Tibial nerve (tissue), 4 donors: ENCODE data around the gene KHDRBS2.

Source experiments
- EP300 ChIP-seq, 2 donors: sonication (generic); formaldehyde crosslinking; IDR thresholded peaks; one replicate each; pipeline ENCODE4 v1.6.1; 2017; ENCODE audit warnings: antibody characterized with exemption in 2 of 2, mild to moderate bottlenecking in 1 of 2
- POLR2A ChIP-seq, 2 donors: fragments of 450-650 bp; IDR thresholded peaks; one replicate each; pipeline ENCODE4 v1.6.1; 2017; ENCODE audit warnings: antibody characterized with exemption in 2 of 2, mild to moderate bottlenecking in 2 of 2, moderate library complexity in 2 of 2
- TF ChIP-seq, protein P1 (sequence below), 5 experiments: fragments of 200-600 bp in 3 of 5; fragments of 450-650 bp in 2 of 5; sonication (generic) in 3 of 5; IDR thresholded peaks; one replicate each; pipeline ENCODE4 v1.5.1; 2016 to 2019; ENCODE audit warnings: antibody characterized with exemption in 5 of 5, mild to moderate bottlenecking in 3 of 5, moderate library complexity in 2 of 5

DNA sequence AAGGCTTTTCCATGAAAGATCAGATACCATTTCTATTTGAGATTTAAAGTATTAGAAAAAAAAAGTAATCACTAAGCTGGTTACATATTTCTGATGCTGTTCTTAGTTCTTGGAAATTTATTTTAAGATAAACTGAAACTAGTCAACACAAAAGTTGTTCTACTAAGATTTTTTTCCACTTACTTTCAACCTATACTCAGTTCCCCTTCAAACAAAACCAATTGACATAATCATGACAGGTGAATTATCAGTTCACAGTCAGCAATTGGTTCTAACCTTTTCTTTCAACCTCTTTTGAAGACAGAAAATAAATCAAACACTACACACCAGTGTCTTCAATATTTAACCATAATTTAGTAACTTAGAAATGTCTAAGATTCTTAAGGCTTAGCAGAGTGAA, 228.7 kb downstream of the KHDRBS2 start:
- TF ChIP-seq, protein P1, sequence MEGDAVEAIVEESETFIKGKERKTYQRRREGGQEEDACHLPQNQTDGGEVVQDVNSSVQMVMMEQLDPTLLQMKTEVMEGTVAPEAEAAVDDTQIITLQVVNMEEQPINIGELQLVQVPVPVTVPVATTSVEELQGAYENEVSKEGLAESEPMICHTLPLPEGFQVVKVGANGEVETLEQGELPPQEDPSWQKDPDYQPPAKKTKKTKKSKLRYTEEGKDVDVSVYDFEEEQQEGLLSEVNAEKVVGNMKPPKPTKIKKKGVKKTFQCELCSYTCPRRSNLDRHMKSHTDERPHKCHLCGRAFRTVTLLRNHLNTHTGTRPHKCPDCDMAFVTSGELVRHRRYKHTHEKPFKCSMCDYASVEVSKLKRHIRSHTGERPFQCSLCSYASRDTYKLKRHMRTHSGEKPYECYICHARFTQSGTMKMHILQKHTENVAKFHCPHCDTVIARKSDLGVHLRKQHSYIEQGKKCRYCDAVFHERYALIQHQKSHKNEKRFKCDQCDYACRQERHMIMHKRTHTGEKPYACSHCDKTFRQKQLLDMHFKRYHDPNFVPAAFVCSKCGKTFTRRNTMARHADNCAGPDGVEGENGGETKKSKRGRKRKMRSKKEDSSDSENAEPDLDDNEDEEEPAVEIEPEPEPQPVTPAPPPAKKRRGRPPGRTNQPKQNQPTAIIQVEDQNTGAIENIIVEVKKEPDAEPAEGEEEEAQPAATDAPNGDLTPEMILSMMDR (IDR thresholded peaks at IDR 0.05): no peak
- TF ChIP-seq POLR2A (IDR thresholded peaks at IDR 0.05) (no peak), EP300 (IDR thresholded peaks at IDR 0.05) (no peak)
